Medulla oblongata (tissue), 1 donor: ENCODE results near the gene KLF8.

Experiments
- DNase-seq: peaks from one replicate; pipeline ENCODE4 v3.0.0-alpha.2; 2015; ENCODE audit errors: extremely low spot score

KLF8 gene

DNA sequence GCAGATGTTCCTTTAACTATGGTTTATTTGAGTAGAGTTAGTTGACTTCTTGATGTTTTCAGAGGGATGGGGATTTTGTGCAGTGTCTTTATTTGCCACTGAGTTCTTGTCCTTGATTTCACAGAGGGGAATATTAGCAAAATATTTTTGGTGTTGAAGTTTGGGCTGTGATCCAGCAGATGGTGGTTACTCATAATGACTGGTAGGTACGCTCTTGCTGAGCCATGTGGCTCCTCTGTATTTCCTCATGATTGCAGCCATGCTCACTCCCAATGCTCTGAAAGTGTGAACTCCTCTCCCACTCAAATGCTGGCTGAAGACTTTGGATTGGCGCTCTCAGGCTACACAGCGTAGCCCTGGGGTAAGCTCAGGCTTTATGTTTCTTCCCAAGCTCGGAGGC lies 77.7 kb downstream of the KLF8 start:
- no peak for DNase-seq

DNA sequence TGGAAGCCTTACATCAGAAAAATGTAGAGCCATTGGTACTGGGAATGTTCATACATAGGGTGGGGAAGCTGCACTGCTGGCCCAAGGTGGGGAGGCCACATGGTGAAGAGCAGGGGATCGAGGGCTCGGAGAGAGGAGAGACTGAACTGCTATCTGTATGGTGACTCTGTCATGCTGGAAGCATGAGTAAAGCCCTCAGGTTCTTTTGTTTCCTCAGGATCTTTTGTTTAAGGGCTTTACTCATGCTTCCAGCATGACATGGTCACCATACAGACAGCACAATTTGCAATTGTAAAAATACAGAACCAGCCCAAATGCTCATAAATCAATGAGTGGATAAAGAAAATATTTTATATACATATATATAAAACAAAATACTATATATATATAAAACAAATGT lies 78.4 kb downstream of the KLF8 start:
- DNase-seq, result no peak

- no peak for DNase-seq
Observed at GRCh38 chrX:56313308-56313707, 81.2 kb downstream of the KLF8 start.

- no peak for DNase-seq
Observed at GRCh38 chrX:56314334-56314733, 82.2 kb downstream of the KLF8 start.

DNA sequence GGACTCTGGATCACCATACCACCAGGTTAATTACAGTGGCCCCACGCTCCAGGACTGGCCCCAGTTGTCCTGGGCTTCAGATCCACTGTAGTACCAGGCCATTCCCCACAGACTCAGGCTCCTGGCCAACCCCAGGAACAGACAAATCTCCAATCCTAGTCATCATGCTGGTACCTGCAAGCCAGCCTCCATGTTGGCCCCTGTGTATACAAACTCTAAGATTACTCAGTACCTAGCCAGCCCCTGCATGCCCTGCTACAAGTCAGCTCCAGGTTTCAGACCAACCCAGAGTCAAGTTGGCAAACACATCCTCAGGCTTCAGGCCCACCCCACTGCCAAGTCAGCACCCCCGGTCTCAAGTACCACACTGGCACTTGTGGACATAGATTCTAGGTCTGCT lies 85.9 kb downstream of the KLF8 start:
- DNase-seq, result no peak

- DNase-seq, result no peak
Observed at GRCh38 chrX:56319165-56319564, 87.0 kb downstream of the KLF8 start.
